Neural progenitor cell (in vitro differentiated cells): ENCODE results near the gene PRDM11. TPM values are rescaled to one million over a fixed set of nuclear protein-coding genes. Genes with fewer than 3 reads are reported as not detected.

Experiments used
- DNase-seq: peaks from one replicate; pipeline ENCODE4 v3.0.0-alpha.2; 2016; ENCODE audit warnings: low spot score
- H2AFZ ChIP-seq: fragments of 200-600 bp; sonication (generic); replicated peaks from 2 replicates; pipeline ENCODE4 v1.6.1; 2016; ENCODE audit warnings: antibody characterized with exemption
- H3F3A ChIP-seq: fragments of 200-600 bp; sonication (generic); 2 replicates; pipeline ENCODE4 v1.6.1; 2016; ENCODE audit warnings: antibody characterized with exemption, low read depth
- H3K27ac ChIP-seq: fragments of 200-600 bp; sonication (generic); 2 replicates; pipeline ENCODE4 v1.5.1; 2016; ENCODE audit warnings: mild to moderate bottlenecking
- H3K27me3 ChIP-seq: fragments of 200-600 bp; sonication (generic); 2 replicates; pipeline ENCODE4 v1.6.1; 2016; ENCODE audit warnings: mild to moderate bottlenecking, moderate library complexity
- H3K36me3 ChIP-seq: fragments of 200-600 bp; sonication (generic); 2 replicates; pipeline ENCODE4 v1.5.1; 2016
- H3K4me1 ChIP-seq: fragments of 200-600 bp; sonication (generic); 2 replicates; pipeline ENCODE4 v1.6.1; 2016; ENCODE audit warnings: mixed run types
- H3K4me2 ChIP-seq: fragments of 200-600 bp; sonication (generic); 2 replicates; pipeline ENCODE4 v1.6.1; 2016
- H3K4me3 ChIP-seq: fragments of 200-600 bp; sonication (generic); 2 replicates; pipeline ENCODE4 v1.5.1; 2016
- H3K79me2 ChIP-seq: fragments of 200-600 bp; sonication (generic); 2 replicates; pipeline ENCODE4 v1.6.1; 2016; ENCODE audit warnings: low read depth
- H3K9ac ChIP-seq: fragments of 200-600 bp; sonication (generic); 2 replicates; pipeline ENCODE4 v1.6.1; 2016
- H3K9me3 ChIP-seq: fragments of 200-600 bp; sonication (generic); 2 replicates; pipeline ENCODE4 v1.5.1; 2016; ENCODE audit warnings: low read depth
- H4K20me1 ChIP-seq: fragments of 200-600 bp; sonication (generic); 2 replicates; pipeline ENCODE4 v1.6.1; 2016; ENCODE audit warnings: low read depth
- H3K27ac Mint-ChIP-seq: 3 replicates; pipeline ENCODE4 v1.8.0; 2021; ENCODE audit warnings: mixed read lengths
- H3K27me3 Mint-ChIP-seq: 2 replicates; pipeline ENCODE4 v1.8.0; 2022; ENCODE audit warnings: low read depth, mild to moderate bottlenecking, inconsistent platforms, moderate library complexity, mixed read lengths; ENCODE audit not compliant: insufficient read depth
- H3K36me3 Mint-ChIP-seq: 3 replicates; pipeline ENCODE4 v1.8.0; 2021; ENCODE audit warnings: mixed read lengths
- H3K4me1 Mint-ChIP-seq: 3 replicates; pipeline ENCODE4 v1.8.0; 2021; ENCODE audit warnings: mixed read lengths
- H3K4me3 Mint-ChIP-seq: 3 replicates; pipeline ENCODE4 v1.8.0; 2021; ENCODE audit warnings: mild to moderate bottlenecking, moderate library complexity, mixed read lengths
- H3K9me3 Mint-ChIP-seq: 3 replicates; pipeline ENCODE4 v1.8.0; 2020; ENCODE audit warnings: mixed read lengths
- CTCF ChIP-seq: fragments of 200-600 bp; sonication (generic); IDR thresholded peaks from 2 replicates; pipeline ENCODE4 v1.5.1; 2017; ENCODE audit warnings: antibody characterized with exemption, mild to moderate bottlenecking
- EZH2 ChIP-seq: fragments of 200-600 bp; sonication (generic); IDR thresholded peaks from 2 replicates; pipeline ENCODE4 v1.6.1; 2017; ENCODE audit warnings: antibody characterized with exemption, mild to moderate bottlenecking, moderate library complexity
- EZH2phosphoT487 ChIP-seq: fragments of 200-600 bp; sonication (generic); IDR thresholded peaks from 2 replicates; pipeline ENCODE4 v1.6.1; 2017; ENCODE audit warnings: antibody characterized with exemption
- total RNA-seq: library from RNA; depleted of rRNA; stranded (reverse); fragments of >200 nt; gene quantifications from 2 replicates; pipeline ENCODE4 v1.2.3, GENCODE V29; 2015; ENCODE audit warnings: low replicate concordance

The PRDM11 gene
- total RNA-seq, 1 donor from 2014 or later: 1.8 TPM

DNA sequence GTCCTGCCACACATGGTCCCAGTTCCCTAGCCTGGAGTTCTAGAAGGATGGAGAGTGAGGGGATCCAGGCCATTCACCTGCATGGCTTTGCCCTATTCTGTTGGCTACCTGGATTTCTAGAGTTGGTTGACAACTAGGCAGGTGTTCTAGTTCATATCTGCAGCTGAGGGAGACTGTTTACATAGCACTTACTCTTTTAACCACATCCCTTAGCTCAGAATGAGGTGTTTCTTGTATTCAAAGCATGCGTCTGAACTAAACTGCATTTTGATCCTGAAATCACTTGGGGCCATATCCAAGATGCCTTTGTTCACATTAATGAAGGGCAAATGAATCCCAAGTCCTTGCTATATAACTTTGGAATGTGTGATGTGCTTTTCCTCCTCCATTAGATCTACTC is 78.8 kb downstream of the PRDM11 start:
- H3K27me3 Mint-ChIP-seq: peaks cover 2% of the 10 kb centered on the region
- H3K36me3 ChIP-seq: no peaks in the 10 kb centered on the region
- H3K4me1 Mint-ChIP-seq: no peaks in the 10 kb centered on the region
- no peak overlapping the region for H3K27ac ChIP-seq
- H3K4me1 ChIP-seq: no peaks in the 10 kb centered on the region
- no peaks in the 10 kb centered on the region for H3F3A ChIP-seq
- H3K9me3 ChIP-seq: no peaks in the 10 kb centered on the region
- H3K4me2 ChIP-seq: no peak overlapping the region
- TF ChIP-seq EZH2: no peak
- TF ChIP-seq EZH2phosphoT487: no peak
- no peak for TF ChIP-seq CTCF
- no peak overlapping the region for H3K27ac Mint-ChIP-seq
- H3K79me2 ChIP-seq: no peaks in the 10 kb centered on the region
- no peak overlapping the region for H3K4me3 Mint-ChIP-seq
- peaks cover 29% of the 10 kb centered on the region for H3K36me3 Mint-ChIP-seq
- H2AFZ ChIP-seq: no peak overlapping the region
- H3K27me3 ChIP-seq: no peaks in the 10 kb centered on the region
- no peaks in the 10 kb centered on the region for H4K20me1 ChIP-seq
- no peaks in the 10 kb centered on the region for H3K9me3 Mint-ChIP-seq
- H3K9ac ChIP-seq: no peak overlapping the region
- DNase-seq: no peak
- no peak overlapping the region for H3K4me3 ChIP-seq

DNA sequence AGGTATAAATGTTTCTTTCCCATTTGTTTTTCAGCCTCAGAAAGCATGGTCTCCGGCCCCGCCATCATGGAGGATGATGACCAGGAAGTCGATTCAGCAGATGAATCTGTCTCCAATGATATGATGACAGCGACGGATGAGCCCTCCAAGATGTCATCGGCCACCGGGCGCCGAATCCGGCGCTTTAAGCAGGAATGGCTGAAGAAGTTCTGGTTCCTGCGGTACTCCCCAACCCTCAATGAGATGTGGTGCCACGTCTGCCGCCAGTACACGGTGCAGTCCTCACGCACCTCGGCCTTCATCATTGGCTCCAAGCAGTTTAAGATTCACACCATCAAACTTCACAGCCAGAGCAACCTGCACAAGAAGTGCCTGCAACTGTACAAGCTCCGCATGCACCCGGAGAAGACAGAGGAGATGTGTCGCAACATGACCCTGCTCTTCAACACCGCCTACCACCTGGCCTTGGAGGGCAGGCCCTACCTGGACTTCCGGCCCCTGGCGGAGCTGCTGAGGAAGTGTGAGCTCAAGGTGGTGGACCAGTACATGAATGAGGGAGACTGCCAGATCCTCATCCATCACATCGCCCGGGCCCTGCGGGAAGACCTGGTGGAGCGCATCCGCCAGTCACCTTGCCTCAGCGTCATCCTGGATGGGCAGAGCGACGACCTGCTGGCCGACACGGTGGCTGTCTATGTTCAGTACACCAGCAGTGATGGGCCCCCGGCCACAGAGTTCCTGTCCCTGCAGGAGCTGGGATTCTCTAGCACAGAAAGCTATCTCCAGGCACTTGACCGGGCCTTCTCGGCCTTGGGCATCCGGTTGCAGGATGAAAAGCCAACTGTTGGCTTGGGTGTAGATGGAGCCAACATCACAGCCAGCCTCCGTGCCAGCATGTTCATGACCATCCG is 79.8 kb downstream of the PRDM11 start:
- no peak overlapping the region for H3K27ac Mint-ChIP-seq
- no peaks in the 10 kb centered on the region for H3K4me1 ChIP-seq
- no peak overlapping the region for H3K4me3 Mint-ChIP-seq
- no peak for TF ChIP-seq EZH2
- no peak for TF ChIP-seq EZH2phosphoT487
- no peak for TF ChIP-seq CTCF
- H3K27ac ChIP-seq: no peak overlapping the region
- no peaks in the 10 kb centered on the region for H3F3A ChIP-seq
- no peaks in the 10 kb centered on the region for H3K36me3 ChIP-seq
- H3K9me3 ChIP-seq: no peaks in the 10 kb centered on the region
- no peak overlapping the region for H3K4me3 ChIP-seq
- no peak overlapping the region for H3K4me2 ChIP-seq
- peaks cover 2% of the 10 kb centered on the region for H3K27me3 Mint-ChIP-seq
- no peaks in the 10 kb centered on the region for H3K9me3 Mint-ChIP-seq
- no peak overlapping the region for H2AFZ ChIP-seq
- DNase-seq: no peak
- no peaks in the 10 kb centered on the region for H3K4me1 Mint-ChIP-seq
- H3K79me2 ChIP-seq: no peaks in the 10 kb centered on the region
- H3K27me3 ChIP-seq: no peaks in the 10 kb centered on the region
- H3K36me3 Mint-ChIP-seq: peaks cover 24% of the 10 kb centered on the region
- H4K20me1 ChIP-seq: no peaks in the 10 kb centered on the region
- H3K9ac ChIP-seq: no peak overlapping the region

DNA sequence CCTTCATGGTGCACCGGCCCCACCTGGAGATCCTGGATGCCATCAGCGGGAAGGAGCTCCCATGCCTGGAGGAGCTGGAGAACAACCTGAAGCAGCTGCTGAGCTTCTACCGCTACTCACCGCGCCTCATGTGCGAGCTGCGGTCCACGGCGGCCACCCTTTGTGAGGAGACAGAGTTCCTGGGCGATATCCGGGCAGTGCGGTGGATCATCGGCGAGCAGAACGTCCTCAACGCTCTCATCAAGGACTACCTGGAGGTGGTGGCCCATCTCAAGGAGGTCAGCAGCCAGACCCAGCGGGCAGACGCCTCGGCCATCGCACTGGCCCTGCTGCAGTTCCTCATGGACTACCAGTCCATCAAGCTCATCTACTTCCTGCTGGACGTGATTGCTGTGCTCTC is 80.5 kb downstream of the PRDM11 start:
- no peak for TF ChIP-seq EZH2phosphoT487
- TF ChIP-seq CTCF: no peak
- no peak for TF ChIP-seq EZH2
- H3K36me3 Mint-ChIP-seq: peaks cover 24% of the 10 kb centered on the region
- H3K4me1 Mint-ChIP-seq: no peaks in the 10 kb centered on the region
- Histone ChIP-seq H3K36me3 (no peaks in the 10 kb centered on the region), H3K4me3 (no peak overlapping the region), H3F3A (no peaks in the 10 kb centered on the region), H3K79me2 (no peaks in the 10 kb centered on the region), H4K20me1 (no peaks in the 10 kb centered on the region), H3K27me3 (no peaks in the 10 kb centered on the region), H3K4me1 (no peaks in the 10 kb centered on the region), H3K4me2 (no peak overlapping the region), H3K9me3 (no peaks in the 10 kb centered on the region), H3K27ac (no peak overlapping the region), H3K9ac (no peak overlapping the region), H2AFZ (no peak overlapping the region)
- no peaks in the 10 kb centered on the region for H3K9me3 Mint-ChIP-seq
- no peak overlapping the region for H3K27ac Mint-ChIP-seq
- DNase-seq: no peak
- H3K27me3 Mint-ChIP-seq: peaks cover 2% of the 10 kb centered on the region
- H3K4me3 Mint-ChIP-seq: no peak overlapping the region
